Measurements from ENCODE around the gene KCNMA1.
"Not testable (repeated sequence)": the region's sequence is repeated elsewhere in the genome, so short reads cannot be mapped to it uniquely, and the experiment has no call there.

The KCNMA1 gene

DNA sequence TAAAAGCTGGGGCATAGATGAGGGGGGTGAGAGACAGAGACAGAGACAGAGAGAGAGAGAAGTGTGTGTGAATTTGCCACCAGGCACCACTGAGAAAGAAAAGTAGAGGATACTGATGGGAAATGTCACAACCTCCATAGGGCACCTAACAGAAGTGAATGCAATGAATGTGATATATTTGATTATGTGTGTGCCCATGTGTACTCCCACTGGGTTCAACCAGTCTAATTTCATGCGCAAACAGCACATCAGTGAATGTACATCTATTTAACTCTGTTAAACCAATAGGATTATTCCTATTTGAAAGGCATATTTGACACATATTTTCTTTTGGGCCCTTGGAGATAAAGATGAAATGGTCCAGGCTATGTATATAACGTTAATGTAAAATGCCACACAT lies 241.3 kb downstream of the KCNMA1 start:
- no peak for DNase-seq (ENCODE audit: low read depth in 2 of 2)

DNA sequence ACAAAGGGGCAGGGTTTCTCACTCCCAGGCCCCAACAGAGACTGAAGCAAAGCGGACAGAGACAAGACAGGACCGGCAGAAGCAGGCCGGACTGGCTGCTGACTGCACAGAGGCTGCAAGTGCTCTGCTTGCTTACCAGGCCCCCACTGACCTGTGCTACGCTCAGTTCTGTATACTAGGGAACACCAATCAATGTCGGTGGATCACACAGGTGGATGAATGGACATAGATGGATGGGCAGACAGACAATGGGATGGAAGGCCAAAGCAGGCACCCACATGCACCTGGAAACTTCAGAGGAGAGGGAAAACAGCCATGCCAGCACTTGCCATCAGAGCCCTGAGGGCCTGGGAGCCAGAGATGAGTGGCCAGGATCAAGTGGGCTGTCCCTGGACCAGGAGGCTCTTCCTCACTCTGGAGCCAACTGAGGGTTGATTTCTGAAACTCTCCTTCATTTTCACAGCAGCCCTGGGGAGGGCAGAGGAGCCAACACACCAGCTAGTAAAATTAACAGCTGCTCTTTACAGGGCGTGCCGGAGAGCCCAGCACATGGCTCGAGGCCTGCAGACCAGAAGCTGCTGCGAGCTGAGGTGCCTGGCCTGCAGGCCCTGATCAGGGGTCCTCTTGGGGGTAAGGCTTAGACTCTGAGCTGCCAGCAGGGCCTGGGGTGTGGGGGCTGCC lies 243.6 kb downstream of the KCNMA1 start:
- DNase-seq (ENCODE audit: low read depth in 2 of 2), result no peak

DNA sequence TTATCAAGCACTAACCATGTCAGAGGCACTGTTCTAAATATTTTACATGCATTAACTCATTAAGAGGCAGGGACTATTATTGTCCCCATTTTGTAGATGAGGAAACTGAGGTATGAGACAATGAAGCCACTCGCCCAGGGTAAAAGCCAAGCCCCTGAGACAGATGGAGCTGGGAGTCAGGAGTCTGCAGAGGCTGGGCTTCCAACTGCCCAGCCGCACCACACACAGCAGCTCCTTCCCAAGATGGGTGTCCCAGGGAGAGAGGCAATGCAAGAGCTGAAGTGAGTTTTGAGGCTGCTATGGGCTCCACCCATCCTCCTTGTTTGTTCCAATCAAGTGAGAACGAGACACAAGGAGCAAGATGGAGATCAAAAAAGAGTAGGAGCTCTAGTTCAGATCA lies 244.2 kb downstream of the KCNMA1 start:
- DNase-seq (ENCODE audit: low read depth in 2 of 2), result no peak

DNA sequence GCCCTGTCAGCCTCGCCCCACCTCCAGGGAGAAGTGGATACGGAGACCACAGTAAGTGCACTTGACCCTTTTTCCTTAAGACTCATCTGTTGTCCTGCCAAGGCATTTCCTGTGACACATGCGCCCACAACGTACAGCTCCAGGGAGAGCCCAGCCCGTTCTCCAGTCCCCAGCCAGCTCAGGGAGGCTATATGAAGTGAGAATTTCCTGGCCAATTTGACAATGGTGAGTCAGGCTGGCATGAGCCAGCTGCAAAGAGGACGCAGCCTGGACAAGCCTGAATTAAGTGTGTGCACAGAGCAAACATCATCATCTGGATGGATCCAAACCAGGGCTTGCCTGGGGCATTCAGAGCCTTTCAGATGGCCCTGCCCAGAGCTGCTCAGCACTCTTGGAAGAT lies 244.8 kb downstream of the KCNMA1 start:
- peak; percentile 58 to 62 for DNase-seq (ENCODE audit: low read depth in 2 of 2)

DNA sequence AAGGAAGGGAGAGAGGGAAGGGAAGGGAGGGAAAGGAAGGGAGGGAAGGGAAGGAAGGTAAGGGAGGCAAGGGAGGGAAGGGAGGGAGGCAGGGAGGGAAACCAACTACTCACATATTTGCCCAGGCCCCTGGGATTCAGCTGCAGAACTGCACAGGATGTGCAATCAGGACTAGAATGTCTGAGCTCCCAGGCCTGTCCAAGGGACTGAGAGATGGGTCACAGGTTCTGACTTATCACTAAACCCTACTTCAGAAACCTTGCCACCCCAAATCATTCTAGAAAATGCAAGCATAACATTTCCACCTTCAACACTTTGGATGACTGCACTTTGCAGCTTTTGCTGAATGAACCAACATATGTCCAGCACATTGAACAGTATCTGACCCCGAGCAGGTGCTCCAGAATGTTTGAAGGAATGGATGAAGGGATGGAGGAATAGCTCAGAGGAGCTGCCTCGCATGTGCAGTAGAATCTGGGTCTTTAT lies 245.3 kb downstream of the KCNMA1 start:
- no peak for DNase-seq (ENCODE audit: low read depth in 2 of 2)

DNA sequence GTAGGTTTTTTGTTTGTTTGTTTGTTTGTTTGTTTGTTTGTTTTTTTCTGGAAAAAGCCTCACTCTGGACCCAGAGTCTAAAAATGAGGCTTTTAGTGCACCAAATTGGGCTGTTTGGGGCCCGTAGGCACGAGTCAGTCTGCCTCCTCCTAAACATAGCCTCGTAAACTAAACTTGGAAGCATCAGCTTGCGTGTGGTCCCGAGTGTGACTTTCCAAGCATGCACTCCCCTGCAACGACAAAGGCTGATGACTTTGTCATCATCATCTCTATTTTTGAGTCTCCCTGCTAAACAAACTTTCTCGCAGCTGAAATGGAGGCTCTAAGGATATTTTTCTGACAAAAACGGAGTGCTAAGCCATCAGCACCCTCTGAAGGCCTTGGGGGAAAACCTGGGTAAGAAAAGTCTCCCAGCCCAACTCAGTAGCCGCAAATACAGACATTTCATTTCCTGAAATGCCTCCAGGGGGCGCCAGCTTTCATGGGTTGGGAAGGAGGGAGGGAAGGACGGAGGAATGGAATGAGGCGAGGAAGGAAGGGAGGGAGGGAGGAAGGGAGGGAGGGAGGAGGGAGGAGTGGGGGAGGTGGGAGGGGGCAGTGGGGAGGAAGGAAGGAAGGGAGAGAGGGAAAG lies 245.9 kb downstream of the KCNMA1 start:
- DNase-seq (ENCODE audit: low read depth in 2 of 2), result peak; percentile 78 to 81

DNA sequence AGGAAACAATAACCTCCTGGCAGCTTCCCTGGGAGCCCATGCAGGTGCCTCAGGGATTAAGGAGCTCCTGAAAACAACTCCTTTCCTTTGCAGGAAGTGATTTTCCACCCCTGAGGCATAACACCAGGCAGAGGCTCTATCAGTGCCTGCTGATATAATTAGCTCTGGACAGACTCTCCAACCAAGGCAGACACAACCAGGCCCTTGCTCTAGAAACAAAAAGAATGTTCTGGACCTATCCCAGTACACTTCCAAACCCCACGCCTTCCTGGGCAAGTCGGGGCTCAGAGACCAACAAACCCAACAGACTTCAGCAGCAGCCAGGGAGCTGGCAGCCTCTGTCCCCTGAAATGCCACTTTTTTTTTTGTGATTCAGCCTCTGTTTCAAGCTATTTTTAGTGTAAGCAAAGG lies 247.1 kb downstream of the KCNMA1 start:
- no peak for DNase-seq (ENCODE audit: low read depth in 2 of 2)

DNA sequence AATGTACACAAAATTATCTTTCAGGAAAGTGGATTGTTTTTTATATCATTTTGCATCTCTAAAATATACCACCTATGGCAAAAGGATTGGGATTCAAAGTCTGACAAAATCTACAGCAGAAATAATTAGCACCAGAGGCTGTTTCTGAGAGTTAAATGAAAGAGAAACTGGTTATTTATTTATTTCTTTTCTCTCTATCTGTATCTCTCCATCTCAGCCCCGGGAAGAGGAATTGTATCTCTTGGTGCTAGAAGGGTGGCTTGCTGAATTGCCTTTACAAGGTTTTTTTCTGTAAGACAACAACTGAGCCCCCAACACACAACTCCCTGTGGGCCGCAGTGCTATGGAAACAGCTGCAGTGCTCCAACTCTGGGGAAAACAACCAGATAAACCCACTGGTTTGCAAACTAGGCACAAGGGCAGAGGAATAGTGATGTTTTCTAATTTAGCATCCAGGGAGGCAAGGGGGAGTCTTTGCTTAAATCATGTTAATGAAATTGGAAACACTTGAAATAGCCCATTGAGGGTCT lies 249.0 kb downstream of the KCNMA1 start:
- DNase-seq (ENCODE audit: low read depth in 2 of 2), result no peak

DNA sequence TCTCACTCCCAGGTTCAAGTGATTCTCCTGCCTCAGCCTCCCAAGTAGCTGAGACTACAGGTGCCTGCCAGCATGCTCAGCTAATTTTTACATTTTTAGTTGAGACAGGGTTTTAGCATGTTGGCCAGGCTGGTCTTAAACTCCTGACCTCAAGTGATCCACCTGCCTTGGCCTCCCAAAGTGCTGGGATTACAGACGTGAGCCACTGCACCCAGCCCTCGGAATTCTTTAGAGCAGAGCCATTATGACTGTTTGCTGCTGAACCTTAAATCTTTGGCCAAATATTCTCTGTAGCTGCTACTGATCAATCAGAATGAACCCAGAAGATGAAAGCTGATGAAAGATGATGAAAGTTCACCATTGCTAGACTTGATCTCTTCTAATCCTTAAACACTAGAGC lies 249.9 kb downstream of the KCNMA1 start:
- not testable (repeated sequence) for DNase-seq (ENCODE audit: low read depth in 2 of 2)

DNA sequence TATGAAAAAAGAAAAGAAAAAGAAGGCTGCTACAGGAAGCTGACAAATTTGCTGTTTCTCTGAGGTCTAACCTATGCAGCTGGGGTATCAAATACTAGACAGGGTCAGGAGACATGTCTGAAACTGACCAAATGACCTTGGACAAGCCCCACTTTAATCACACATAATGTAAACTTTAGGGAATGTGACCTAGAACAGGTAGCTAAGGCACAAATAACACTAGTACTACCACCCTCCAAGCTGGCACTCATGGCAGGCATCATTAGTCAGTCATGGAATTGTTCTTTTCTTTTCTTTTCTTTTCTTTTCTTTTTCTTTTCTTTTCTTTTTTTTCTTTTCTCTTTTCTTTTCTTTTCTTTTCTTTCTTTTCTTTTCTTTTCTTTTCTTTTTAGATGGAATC lies 250.4 kb downstream of the KCNMA1 start:
- DNase-seq (ENCODE audit: low read depth in 2 of 2), result no peak

DNA sequence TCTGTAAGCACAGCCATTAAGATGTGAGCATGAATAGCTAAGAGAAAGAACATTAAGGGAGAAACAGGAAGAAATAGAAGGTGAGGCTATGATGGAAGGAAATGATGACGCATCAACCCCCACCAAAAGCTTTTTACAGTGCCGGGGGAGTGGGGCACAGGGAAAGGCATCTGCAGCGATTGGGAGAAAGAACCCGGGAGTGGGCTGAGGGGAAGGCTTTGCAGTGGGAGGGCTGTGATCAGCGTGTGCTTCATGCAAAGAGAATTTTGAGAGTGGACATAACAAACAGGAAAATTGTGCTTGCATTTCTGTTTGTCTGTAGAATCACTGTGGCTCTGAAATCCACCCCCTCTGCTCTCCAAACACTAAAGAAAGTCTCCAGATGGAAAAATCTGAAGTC lies 250.8 kb downstream of the KCNMA1 start:
- DNase-seq (ENCODE audit: low read depth in 2 of 2), result peak; percentile 49 to 53

DNA sequence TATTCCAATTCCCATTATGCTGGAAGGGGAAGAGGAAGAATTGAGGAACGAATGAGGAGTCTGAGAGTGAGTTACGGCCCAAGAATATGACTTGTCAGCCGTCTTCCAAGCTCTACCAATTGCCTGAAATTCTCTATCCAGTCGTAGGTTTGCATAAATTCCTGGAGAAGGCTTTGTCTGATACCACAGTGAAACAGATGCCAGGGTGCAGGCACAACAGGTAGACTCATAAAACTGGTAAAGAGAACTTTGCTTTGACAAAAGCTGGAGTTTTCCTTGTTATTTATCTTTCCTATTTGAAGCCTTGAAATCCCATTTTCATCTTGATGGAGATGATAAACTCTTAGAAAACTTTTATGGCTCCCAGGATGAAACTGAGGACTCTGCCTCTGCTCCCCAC lies 251.2 kb downstream of the KCNMA1 start:
- DNase-seq (ENCODE audit: low read depth in 2 of 2), result no peak

DNA sequence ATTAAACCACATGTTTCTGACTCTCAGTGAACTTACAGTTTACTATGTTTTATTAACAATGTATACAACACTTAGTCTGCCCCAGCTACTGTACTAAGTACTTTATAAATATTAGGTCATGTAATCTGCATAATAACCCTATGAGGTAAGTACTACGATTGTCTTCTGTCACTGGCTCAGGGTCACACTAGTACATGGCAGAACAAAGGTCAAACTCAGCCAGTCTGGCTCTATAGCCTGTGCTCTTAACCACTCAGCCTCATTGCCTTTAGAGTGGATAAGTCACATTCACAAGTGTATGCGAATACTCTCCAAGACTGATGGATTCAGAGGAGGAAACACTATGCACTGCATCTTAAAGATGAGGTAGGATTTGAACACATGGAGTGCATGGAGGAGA lies 252.3 kb downstream of the KCNMA1 start:
- no peak for DNase-seq (ENCODE audit: low read depth in 2 of 2)

DNA sequence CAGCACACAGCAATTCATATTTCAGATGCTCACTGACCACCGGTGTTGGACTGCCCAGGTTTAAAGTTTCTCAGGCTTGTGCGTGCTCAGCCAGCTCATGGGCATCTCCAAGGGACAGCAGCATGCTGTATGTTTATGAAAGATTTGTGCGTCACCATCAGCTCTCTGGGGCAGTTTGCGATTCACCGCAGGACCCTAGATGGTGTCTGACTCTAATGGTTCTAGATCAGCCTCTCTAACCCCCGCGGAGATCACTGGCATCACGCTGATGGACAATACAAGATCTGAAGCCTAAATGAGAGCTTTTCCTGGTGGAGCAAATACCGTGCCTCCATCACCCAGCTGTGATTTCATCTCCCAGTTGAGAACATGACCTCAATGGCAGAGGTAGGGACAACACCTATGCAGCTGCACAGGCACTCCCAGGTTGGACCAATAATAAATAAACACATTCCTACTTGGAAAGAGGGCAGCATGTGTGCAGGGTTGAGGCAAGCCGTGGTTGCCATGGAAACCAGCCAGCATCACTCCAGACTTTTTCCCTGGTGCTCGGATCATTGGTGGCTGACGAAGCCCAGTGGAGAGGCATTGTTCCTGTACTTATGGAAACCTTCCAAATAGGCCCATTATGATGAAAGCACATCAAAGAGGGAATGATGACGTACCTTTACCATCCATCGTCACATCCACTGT lies 253.6 kb downstream of the KCNMA1 start:
- DNase-seq (ENCODE audit: low read depth in 2 of 2), result no peak

DNA sequence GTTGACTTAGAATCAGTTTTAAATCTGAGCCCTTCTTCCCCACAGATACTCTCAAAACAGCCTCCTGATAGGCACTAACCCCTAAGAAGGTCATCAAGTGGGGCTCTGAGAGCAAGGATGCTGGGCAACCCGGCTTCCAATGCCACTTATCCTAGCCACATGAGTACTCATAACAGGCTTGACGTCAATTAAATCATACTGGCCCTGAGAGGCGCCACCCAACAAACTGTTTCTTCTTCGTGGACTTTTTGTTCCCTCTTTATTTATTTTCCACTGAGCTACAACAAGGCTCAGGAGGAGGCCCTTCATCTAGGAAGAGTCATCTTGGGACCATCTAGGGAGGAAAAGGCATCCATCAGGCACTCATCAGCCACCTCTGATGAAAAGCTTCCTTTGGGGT lies 255.9 kb downstream of the KCNMA1 start:
- no peak for DNase-seq (ENCODE audit: low read depth in 2 of 2)

DNA sequence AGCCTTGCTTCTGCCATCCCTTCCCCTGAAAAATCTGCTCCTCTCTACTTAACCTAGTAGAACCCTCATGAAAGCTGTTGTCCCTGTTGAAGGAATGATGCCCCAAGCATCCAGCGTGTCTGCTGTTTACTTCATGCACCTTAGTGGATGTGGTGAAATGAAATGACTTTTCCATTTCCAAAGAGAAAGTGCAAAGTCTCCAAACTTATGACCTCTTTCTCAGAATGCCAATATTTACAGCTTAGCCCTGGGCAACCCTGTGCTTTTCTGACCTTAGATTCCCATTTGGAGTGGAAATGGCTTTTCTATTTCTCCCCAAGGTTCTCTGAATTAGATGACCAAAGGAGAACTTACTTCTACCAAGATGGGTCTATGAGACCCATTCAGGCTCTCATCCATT lies 256.9 kb downstream of the KCNMA1 start:
- DNase-seq (ENCODE audit: low read depth in 2 of 2), result no peak

DNA sequence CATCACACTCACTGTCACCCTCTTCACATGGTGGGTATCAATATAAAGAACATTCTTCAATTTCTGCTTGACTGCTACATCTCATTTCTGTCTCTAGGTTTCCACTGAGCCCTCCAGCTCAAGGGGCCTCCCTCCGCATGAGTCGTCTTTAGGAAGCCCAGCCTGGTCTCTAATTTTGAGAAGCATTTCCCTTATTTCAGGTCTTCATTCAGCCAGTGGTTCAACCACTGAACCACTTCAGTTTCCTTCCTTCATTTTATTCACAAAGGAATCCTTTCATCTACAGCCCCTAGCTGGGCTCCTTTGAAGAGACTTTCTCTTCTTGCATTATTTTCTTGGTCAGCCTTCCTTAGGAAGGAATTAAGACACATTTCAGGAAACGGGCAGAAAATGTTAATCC lies 257.4 kb downstream of the KCNMA1 start:
- DNase-seq (ENCODE audit: low read depth in 2 of 2), result no peak

DNA sequence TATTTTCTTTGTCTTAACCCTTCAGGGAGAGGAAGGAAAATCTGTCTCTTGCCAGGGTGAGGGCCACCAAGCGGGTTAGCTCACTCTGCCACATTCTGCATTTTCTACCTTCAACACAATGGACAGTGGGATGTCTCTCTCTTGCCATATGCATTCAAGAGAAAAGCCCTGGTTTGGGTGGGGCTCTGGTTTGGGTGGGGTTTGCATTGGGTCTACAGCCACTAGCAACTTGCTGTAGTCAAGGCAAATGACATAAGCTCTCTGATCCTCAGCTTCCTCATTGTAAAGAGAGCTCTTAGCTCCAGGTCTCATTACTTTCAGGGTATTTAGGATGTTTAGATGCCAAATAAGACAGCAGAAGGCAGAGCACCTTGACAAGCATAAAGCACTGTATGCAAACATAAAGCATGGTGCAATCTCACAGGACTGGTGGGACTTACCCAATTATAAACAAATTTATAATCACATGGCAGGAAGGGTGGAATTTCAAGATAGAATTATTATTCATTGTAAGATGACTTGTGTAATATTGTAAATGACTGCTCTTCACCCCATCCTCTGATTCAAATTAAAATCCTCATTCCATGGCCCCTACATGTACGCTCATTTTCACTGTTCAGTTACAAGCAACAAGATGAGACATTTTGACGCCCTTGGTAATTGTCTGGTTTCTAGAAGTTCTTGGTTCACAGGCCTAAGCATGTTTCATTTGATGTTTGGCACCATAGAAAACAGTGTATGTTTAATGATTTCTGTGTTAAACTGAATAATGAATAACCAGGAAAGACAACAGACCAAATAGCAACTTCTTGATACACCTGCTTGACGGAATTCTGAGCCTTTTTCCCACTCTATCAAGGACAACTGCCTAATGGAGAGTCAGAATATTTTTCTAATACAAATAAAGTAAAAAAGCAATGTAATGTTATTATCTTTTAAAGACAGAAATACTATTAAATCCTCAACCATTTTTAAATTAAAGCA lies 258.9 kb downstream of the KCNMA1 start:
- DNase-seq (ENCODE audit: low read depth in 2 of 2), result no peak

DNA sequence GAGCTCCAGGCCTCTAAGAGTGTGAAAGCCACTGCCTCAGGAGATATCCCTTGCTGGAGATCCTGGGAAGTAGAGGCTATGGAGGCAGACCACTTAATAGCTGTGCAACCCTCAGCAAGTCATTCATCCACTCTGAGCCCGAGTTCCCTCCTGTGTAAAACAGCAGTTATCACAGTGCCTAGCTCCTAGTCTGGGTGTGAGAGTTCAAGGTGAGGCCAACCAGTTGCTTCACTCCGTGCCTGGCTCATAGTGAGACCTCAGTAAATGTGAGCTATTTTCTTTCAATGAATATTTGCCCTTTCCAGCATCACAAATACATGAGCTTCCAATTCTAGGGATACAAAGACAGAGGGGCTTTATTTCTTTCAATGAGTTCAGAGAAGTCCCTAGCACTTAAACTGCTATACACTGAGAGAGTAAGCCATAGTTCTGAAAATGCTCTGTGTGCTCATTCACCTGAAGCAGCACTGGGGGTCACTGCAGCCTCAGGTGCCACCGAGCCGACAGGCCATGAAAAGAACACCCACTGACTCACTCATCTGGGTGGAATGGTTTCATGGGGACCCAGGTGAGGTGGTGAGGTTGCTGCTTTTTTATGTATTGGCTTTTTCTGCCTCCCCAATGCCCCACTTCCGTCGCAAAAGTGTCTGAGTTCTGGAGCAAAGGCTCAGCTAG lies 259.8 kb downstream of the KCNMA1 start:
- DNase-seq (ENCODE audit: low read depth in 2 of 2), result no peak

DNA sequence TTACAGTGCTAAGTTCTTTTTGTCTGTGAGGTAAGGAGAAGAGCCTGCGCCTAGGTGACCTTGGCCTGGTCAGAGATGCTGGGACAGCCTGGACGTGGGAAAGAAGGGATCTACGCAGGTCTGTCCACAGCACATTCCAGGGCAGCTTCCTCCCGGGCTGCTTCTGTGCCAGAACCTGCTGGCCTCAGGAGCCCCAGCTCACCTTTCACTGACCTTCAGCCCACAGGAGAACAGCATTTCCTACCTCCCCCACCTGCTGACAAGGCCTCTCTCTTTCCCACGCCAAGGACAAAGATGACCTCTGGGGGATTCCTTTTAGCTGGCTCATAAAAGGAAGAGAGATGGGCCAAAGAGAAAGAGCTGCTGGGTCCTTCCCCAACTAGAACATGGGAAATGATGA lies 260.6 kb downstream of the KCNMA1 start:
- DNase-seq (ENCODE audit: low read depth in 2 of 2), result no peak

DNA sequence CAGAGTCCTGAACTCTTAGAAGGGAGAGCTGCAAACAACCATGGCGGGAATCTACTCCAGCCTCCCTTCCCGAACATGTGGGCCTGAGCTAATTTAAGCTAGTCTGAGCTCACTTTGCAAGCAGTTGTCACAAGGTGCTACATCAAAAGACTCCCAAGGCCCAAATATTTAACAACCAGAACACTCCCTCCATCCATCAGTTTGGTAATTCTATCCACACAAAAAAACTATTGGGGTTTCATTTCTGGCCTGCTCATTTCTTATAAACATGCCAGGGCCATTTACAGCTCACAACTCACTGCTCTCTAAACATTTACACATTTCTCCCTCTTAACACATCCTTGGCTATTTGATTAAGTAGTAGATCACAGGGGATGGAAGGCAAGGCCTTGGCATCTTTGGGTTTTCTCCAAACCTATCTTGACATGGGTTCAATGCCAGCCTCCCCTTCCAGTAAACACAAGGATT lies 263.4 kb downstream of the KCNMA1 start:
- DNase-seq (ENCODE audit: low read depth in 2 of 2), result no peak
